Inferior parietal cortex (tissue), 1 donor: Measurements from ENCODE around the gene MILR1.
A peak's percentile ranks its signal among the peaks of the same experiment; 100 is the strongest.
"Not testable (repeated sequence)": the region's sequence is repeated elsewhere in the genome, so short reads cannot be mapped to it uniquely, and the experiment has no call there.

Experiments used
- DNase-seq: peaks from one replicate; pipeline ENCODE4 v3.0.0-alpha.2; 2016; ENCODE audit errors: extremely low spot score

MILR1 gene

GRCh38 chr17:64471440-64471839 is 22.5 kb downstream of the MILR1 start:
- DNase-seq, result no peak

DNA sequence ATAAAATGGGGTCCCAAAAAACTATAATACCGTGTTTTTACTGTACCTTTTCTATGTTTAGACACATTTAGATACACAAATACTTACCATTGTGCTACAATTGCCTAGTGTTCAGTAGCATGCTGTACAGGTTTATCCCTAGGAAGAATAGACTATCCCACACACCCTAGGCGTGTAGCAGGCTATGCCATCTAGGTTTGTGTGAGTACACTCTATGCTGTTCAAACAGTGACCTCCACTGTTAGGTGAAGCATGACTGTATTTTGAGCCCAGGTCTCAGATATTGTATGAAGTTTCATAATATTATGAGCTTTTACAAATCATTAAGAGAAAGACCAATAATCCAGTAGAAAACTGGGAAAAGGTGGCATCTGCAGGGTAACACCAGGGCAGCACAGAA is 23.6 kb downstream of the MILR1 start:
- no peak for DNase-seq

DNA sequence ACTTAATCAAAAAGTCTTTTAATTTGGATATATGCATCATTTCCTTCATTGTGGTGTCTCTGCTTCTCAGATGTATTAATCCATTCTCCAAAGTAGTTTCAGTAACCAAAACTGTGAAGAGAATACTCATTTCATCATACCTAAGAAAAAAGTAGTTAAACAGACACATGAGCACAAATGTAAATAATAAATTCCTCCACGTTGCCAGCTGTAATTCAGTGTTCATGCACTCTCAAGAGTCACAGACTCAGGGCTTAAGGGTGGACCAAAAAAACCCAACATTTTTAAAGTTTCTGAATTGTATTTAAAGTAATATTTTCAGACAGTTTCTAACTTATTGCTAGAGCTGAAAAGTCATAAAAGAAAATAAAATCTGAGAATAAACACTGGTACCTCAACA is 28.9 kb downstream of the MILR1 start:
- DNase-seq, result no peak

- no peak for DNase-seq
Observed at GRCh38 chr17:64480951-64481350, 32.0 kb downstream of the MILR1 start.

GRCh38 chr17:64484380-64484779 is 35.5 kb downstream of the MILR1 start:
- no peak for DNase-seq

DNA sequence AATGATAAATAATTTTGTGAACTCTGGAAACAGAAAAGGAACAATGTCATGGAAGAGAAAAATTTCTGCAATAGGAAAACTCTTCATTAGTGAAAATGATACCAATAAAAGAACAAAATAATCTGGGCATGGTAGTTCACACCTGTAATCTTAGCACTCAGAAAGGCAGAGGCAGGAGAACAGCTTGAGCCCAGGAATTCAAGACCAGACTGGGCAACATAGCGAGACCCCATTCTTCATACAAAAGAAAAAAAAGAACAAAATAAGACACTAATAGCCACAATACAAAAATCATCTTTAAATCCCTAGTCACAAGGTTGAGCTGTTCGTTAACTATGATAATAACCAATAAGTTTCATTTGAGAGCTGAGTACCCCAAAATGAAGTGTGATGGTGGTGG is 39.4 kb downstream of the MILR1 start:
- DNase-seq, result no peak

GRCh38 chr17:64491034-64491860 is 42.3 kb downstream of the MILR1 start:
- DNase-seq, result no peak

GRCh38 chr17:64491994-64492393 is 43.1 kb downstream of the MILR1 start:
- no peak for DNase-seq

GRCh38 chr17:64492481-64493109 is 43.7 kb downstream of the MILR1 start:
- DNase-seq, result no peak

DNA sequence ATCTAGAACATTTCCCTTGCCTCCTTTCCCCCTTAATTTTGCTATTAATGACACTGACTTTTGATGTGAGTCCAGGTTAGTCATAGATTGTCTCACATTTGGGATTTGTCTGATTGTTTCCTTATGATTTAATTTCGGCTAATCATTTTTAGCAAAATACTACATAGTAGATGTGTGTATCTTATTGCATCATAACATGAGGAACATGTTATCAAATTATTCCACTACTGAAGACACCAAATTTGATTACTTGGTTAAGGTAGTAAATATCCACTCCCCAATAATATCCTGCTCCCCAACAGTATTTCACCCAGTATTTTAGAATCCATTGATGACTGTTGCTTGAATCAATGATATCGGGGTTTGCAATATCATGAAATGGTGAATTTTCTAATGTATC is 45.2 kb downstream of the MILR1 start:
- no peak for DNase-seq

DNA sequence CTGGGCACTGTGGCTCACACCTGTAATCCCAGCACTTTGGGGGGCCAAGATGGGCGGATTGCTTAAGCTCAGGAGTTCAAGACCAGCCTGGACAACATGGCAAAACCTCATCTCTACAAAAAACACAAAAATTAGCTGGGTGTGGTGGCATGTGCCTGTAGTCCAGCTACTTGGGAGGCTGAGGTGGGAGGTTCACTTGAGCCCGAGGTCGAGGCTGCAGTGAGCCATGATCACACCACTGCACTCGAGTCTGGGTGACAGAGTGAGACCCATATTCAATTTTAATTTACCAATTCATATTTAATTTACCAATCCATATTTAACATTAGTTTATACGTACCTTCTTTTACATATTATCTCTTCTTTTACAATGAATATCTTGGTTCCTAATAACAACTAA is 46.4 kb downstream of the MILR1 start:
- not testable (repeated sequence) for DNase-seq

GRCh38 chr17:64496348-64496785 is 47.5 kb downstream of the MILR1 start:
- DNase-seq, result no peak

GRCh38 chr17:64496786-64497564 is 48.1 kb downstream of the MILR1 start, which contains the start of gene POLG2:
Gene POLG2 (minus strand): TSS chr17:64497054. CDS start chr17:64496968, 86 bp downstream.
- DNase-seq, result peak; percentile 96

- DNase-seq, result no peak
Observed at GRCh38 chr17:64497565-64498035, 48.7 kb downstream of the MILR1 start.

GRCh38 chr17:64498308-64499203 is 49.6 kb downstream of the MILR1 start:
- DNase-seq, result no peak

DNA sequence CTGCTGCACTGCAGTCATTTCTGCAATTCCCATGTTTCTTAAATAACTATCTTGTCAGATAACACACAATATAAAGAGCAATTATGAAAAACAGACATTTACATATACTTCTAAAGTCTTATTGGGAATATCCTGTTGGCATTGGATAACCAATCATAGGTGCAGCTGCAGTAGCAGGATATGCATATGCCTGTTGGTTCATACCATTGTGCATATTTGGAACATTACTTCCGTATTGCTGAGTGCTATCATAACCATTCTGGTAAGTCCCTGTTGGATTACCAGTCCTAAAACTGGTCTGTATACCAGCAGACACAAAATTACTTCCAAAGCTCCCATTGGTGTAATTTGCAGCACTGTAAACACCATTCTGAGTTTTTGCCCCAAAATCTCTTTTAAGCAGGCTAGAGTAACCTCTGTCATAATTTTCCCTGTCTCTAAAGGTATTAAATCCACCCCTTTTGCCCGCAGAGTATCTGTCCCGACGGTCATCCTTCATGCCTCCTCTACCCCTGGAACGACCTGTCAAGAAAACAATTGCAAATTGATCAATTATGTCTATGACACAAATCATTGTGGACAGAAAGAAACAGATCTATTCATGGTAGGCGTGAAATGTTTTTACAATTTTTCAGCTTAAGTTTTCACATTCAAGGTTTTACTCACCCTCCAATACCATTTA is 51.0 kb downstream of the MILR1 start:
- no peak for DNase-seq

GRCh38 chr17:64500487-64500859 is 51.6 kb downstream of the MILR1 start:
- no peak for DNase-seq

DNA sequence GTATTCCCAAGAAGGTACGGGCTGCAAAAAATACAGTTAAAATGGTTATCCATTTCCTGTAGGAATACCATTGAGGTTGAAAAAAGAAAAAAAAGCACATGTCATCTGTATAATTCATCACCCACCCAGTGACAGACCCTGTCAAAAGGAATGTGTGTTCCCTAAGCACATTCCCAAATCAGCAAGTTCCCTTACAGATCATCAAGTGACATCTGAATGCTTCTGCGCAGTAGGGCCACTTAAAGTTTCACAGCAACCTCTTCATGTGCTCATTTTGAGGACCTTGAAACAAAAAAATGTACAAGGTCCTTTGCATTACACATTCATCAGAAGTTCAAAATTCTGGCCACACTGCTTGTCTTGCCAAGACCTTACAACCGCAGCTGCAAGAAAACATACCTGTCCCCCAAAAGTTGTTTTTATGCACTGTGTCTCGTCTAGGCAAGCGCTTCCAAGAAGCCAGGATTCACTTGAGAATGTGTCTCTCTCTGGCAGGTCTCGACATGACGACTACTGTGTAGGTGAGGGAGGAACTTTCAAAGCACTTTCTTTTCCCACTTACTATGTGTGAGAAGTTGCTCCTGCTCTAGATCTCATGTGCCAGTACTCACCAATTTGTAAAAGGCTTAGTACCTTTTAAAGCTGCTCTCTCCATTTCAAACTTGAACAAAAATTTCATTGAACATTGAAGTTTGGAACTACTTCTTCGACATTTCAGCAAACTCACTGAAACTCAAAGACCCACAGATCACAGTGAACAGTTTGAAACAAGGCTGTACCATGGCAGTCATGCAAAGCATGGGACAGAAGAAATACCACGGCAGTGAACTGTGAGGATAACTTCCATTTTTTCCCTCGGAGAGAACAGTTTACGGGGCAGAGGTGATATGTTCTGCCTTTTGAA is 52.2 kb downstream of the MILR1 start:
- no peak for DNase-seq

DNA sequence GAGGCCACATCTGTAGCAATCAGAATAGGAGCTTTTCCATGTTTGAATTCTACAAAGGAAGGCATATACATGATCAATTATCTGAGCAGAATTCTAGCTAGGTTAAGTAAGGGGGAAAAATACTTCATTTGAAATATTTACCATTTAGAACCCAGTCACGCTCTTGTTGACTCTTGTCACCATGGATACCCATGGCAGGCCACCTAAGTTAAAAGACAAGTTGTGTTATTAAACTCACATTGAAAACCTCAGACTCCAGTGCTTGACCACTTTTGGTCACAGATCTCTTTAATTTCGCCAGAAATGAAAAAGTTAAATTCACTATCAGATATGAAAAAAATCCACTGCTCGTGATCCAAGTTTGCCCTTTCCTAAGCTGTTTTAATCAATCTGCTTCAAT is 53.1 kb downstream of the MILR1 start:
- no peak for DNase-seq

DNA sequence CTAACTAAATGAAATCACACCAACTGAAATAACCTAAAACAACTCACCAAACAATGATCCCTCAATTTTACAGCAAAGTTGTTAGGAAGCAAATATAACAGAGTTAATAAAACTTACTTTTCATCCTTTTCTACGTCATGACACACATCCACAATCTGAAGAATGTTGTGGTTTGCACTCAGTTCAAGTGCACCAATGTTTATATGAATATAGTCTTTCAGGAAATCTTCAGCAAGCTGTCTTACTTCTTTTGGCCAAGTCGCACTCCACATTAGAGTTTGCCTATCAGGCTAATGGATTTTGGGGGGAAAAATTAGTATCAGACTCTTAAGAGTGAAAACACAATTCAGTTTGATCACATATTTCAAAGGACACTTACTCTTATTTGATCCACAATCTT is 53.9 kb downstream of the MILR1 start:
- no peak for DNase-seq
